WI38 (cell line): ENCODE measurements around the gene PADI2.
"Not testable (repeated sequence)": the region's sequence is repeated elsewhere in the genome, so short reads cannot be mapped to it uniquely, and the experiment has no call there.

ENCODE experiments used
- H3K4me3 ChIP-seq: 2 replicates; pipeline ENCODE4 v1.5.1; 2011; ENCODE audit warnings: low read depth, mild to moderate bottlenecking, control low read depth, low read length
- CTCF ChIP-seq: IDR thresholded peaks from 2 replicates; pipeline ENCODE4 v1.5.1; 2012; ENCODE audit warnings: low read depth, mild to moderate bottlenecking, control low read depth, low read length

PADI2 gene

GRCh38 chr1:17067069-17067426, 52.2 kb downstream of the PADI2 start:
- TF ChIP-seq CTCF, result no peak
- no peak overlapping the region for H3K4me3 ChIP-seq

GRCh38 chr1:17066361-17067068, 52.7 kb downstream of the PADI2 start:
- no peak for TF ChIP-seq CTCF
- H3K4me3 ChIP-seq, result no peak overlapping the region

- TF ChIP-seq CTCF, result no peak
- no peak overlapping the region for H3K4me3 ChIP-seq
Measured at GRCh38 chr1:17065666-17066065, 53.6 kb downstream of the PADI2 start.

GRCh38 chr1:17062751-17063150, 56.5 kb downstream of the PADI2 start:
- not testable (repeated sequence) for H3K4me3 ChIP-seq

- no peak overlapping the region for H3K4me3 ChIP-seq
- TF ChIP-seq CTCF, result no peak
Measured at GRCh38 chr1:17061892-17062291, 57.4 kb downstream of the PADI2 start.

- no peak overlapping the region for H3K4me3 ChIP-seq
- TF ChIP-seq CTCF, result no peak
Measured at GRCh38 chr1:17061486-17061885, 57.8 kb downstream of the PADI2 start.

- no peak for TF ChIP-seq CTCF
- H3K4me3 ChIP-seq, result no peak overlapping the region
Measured at GRCh38 chr1:17060306-17060749, 58.9 kb downstream of the PADI2 start.
